Gastroesophageal sphincter (tissue), 2 donors: ENCODE results near the gene ALKBH6.

Experiments
- EP300 ChIP-seq: sonication (generic); formaldehyde crosslinking; IDR thresholded peaks from one replicate; pipeline ENCODE4 v1.6.1; 2017; ENCODE audit warnings: antibody characterized with exemption, mild to moderate bottlenecking
- POLR2AphosphoS5 ChIP-seq: sonication (generic); formaldehyde crosslinking; IDR thresholded peaks from one replicate; pipeline ENCODE4 v1.6.1; 2017; ENCODE audit warnings: antibody characterized with exemption

- TF ChIP-seq EP300, result no peak
- TF ChIP-seq POLR2AphosphoS5, result no peak
Observed at GRCh38 chr19:36051236-36051635, 37.2 kb upstream of the ALKBH6 start.
